MM.1S (cell line): ENCODE measurements around the gene PCDH20.

Experiments
- DNase-seq: peaks from one replicate; pipeline ENCODE4 v3.0.0-alpha.2; 2015
- H2AFZ ChIP-seq: fragments of 300-600 bp; sonication (generic); 2 replicates; pipeline ENCODE4 v1.6.0; 2016; ENCODE audit warnings: antibody characterized with exemption, low read length
- H3F3A ChIP-seq: fragments of 300-600 bp; sonication (generic); 2 replicates; pipeline ENCODE4 v1.6.1; 2016; ENCODE audit warnings: mild to moderate bottlenecking, antibody characterized with exemption, low read length, moderate library complexity, mixed read lengths; ENCODE audit not compliant: insufficient read depth
- H3K27ac ChIP-seq: fragments of 300-600 bp; sonication (generic); 2 replicates; pipeline ENCODE4 v1.5.1; 2016; ENCODE audit warnings: mild to moderate bottlenecking, low read length
- H3K27me3 ChIP-seq: fragments of 300-600 bp; sonication (generic); replicated peaks from 2 replicates; pipeline ENCODE4 v1.6.0; 2016; ENCODE audit warnings: low read length; ENCODE audit not compliant: insufficient read depth
- H3K36me3 ChIP-seq: fragments of 300-600 bp; sonication (generic); replicated peaks from 2 replicates; pipeline ENCODE4 v1.6.1; 2016; ENCODE audit warnings: mild to moderate bottlenecking, low read length, mixed read lengths; ENCODE audit not compliant: insufficient read depth
- H3K4me1 ChIP-seq: fragments of 300-600 bp; sonication (generic); 2 replicates; pipeline ENCODE4 v1.6.1; 2016; ENCODE audit warnings: low read length, mixed read lengths
- H3K4me2 ChIP-seq: fragments of 300-600 bp; sonication (generic); 2 replicates; pipeline ENCODE4 v1.6.0; 2016; ENCODE audit warnings: low read depth, low read length
- H3K4me3 ChIP-seq: fragments of 300-600 bp; sonication (generic); 2 replicates; pipeline ENCODE4 v1.5.1; 2016; ENCODE audit warnings: low read length, mixed read lengths
- H3K79me2 ChIP-seq: fragments of 300-600 bp; sonication (generic); 2 replicates; pipeline ENCODE4 v1.6.1; 2016; ENCODE audit warnings: mixed run types, low read length, mixed read lengths
- H3K9ac ChIP-seq: fragments of 300-600 bp; sonication (generic); 2 replicates; pipeline ENCODE4 v1.6.1; 2016; ENCODE audit warnings: low read length, mixed read lengths
- H3K9me2 ChIP-seq: fragments of 300-600 bp; sonication (generic); replicated peaks from 2 replicates; pipeline ENCODE4 v1.6.1; 2016; ENCODE audit warnings: mild to moderate bottlenecking, low read length, mixed read lengths; ENCODE audit not compliant: insufficient read depth
- H3K9me3 ChIP-seq: fragments of 300-600 bp; sonication (generic); replicated peaks from 2 replicates; pipeline ENCODE4 v1.6.1; 2016; ENCODE audit warnings: mild to moderate bottlenecking, low read length, mixed read lengths; ENCODE audit not compliant: insufficient read depth
- H4K20me1 ChIP-seq: fragments of 300-600 bp; sonication (generic); 2 replicates; pipeline ENCODE4 v1.6.1; 2016; ENCODE audit warnings: mild to moderate bottlenecking, low read length, moderate library complexity, mixed read lengths; ENCODE audit not compliant: insufficient read depth
- CTCF ChIP-seq: fragments of 300-600 bp; sonication (generic); IDR thresholded peaks from 2 replicates; pipeline ENCODE4 v1.5.1; 2016; ENCODE audit warnings: antibody characterized with exemption, low read length, mixed read lengths
- EZH2 ChIP-seq: fragments of 300-600 bp; sonication (generic); optimal IDR thresholded peaks from 2 replicates; pipeline ENCODE3; 2017; ENCODE audit warnings: low read depth, mild to moderate bottlenecking, antibody characterized with exemption, low read length, mixed read lengths
- EZH2phosphoT487 ChIP-seq: fragments of 300-600 bp; sonication (generic); IDR thresholded peaks from 2 replicates; pipeline ENCODE4 v1.6.1; 2018; ENCODE audit warnings: antibody characterized with exemption, low read length

PCDH20 gene

GRCh38 chr13:61410669-61411297 is 4.9 kb downstream of the PCDH20 start:
- H2AFZ ChIP-seq, result no peak overlapping the region
- no peaks in the 10 kb centered on the region for H3K9me3 ChIP-seq
- peak; percentile 15 for DNase-seq
- H3K79me2 ChIP-seq, result no peaks in the 10 kb centered on the region
- H3K4me2 ChIP-seq, result no peak overlapping the region
- H3K27me3 ChIP-seq, result no peaks in the 10 kb centered on the region
- TF ChIP-seq EZH2phosphoT487 (no peak), CTCF (peak; percentile 31), EZH2 (no peak)
- H3K36me3 ChIP-seq, result no peaks in the 10 kb centered on the region
- H3K9ac ChIP-seq, result no peak overlapping the region
- no peaks in the 10 kb centered on the region for H4K20me1 ChIP-seq
- no peaks in the 10 kb centered on the region for H3K9me2 ChIP-seq
- H3K4me3 ChIP-seq, result no peak overlapping the region
- H3K4me1 ChIP-seq, result peaks cover 8% of the 10 kb centered on the region; the same call in 1 of the 2 replicates
- H3K27ac ChIP-seq, result no peak overlapping the region
- H3F3A ChIP-seq, result no peaks in the 10 kb centered on the region

- Histone ChIP-seq H3K9me2 (no peaks in the 10 kb centered on the region), H3K9ac (no peak overlapping the region), H3K4me3 (no peak overlapping the region), H3K9me3 (no peaks in the 10 kb centered on the region), H3F3A (no peaks in the 10 kb centered on the region), H3K27me3 (no peaks in the 10 kb centered on the region), H3K36me3 (no peaks in the 10 kb centered on the region), H3K79me2 (no peaks in the 10 kb centered on the region), H3K4me2 (no peak overlapping the region), H2AFZ (no peak overlapping the region), H3K4me1 (peaks cover 9% of the 10 kb centered on the region; the same call in 1 of the 2 replicates), H4K20me1 (no peaks in the 10 kb centered on the region), H3K27ac (no peak overlapping the region)
- TF ChIP-seq CTCF (no peak), EZH2phosphoT487 (no peak), EZH2 (no peak)
- DNase-seq, result no peak
Observed at GRCh38 chr13:61410266-61410665, 5.4 kb downstream of the PCDH20 start.

- no peaks in the 10 kb centered on the region for H3K79me2 ChIP-seq
- H3K36me3 ChIP-seq, result no peaks in the 10 kb centered on the region
- no peak overlapping the region for H3K27ac ChIP-seq
- H4K20me1 ChIP-seq, result no peaks in the 10 kb centered on the region
- no peaks in the 10 kb centered on the region for H3K9me3 ChIP-seq
- no peak for DNase-seq
- no peaks in the 10 kb centered on the region for H3K27me3 ChIP-seq
- no peak overlapping the region for H3K4me3 ChIP-seq
- TF ChIP-seq EZH2, result no peak
- TF ChIP-seq CTCF, result no peak
- TF ChIP-seq EZH2phosphoT487, result no peak
- no peak overlapping the region for H2AFZ ChIP-seq
- H3K4me2 ChIP-seq, result no peak overlapping the region
- H3K9ac ChIP-seq, result no peak overlapping the region
- peaks cover 9% of the 10 kb centered on the region; the same call in 1 of the 2 replicates for H3K4me1 ChIP-seq
- no peaks in the 10 kb centered on the region for H3F3A ChIP-seq
- no peaks in the 10 kb centered on the region for H3K9me2 ChIP-seq
Observed at GRCh38 chr13:61408571-61408970, 7.1 kb downstream of the PCDH20 start.
